GM19324 (cell line): ENCODE measurements around the gene PRMT5.
A peak's percentile ranks its signal among the peaks of the same experiment; 100 is the strongest.
"Not testable (repeated sequence)": the region's sequence is repeated elsewhere in the genome, so short reads cannot be mapped to it uniquely, and the experiment has no call there.

Experiments
- ATAC-seq: cut with Tn5 transposase; IDR thresholded peaks from one replicate; pipeline ENCODE4 v1.9.1; 2021; ENCODE audit warnings: mild to moderate bottlenecking, moderate library complexity; ENCODE audit not compliant: unreplicated experiment, low FRiP score

Gene PRMT5

GRCh38 chr14:22935156-22935555 is 6.0 kb upstream of the PRMT5 start:
- no peak for ATAC-seq

- ATAC-seq = no peak
These were observed 3.0 kb upstream of the PRMT5 start for GRCh38 chr14:22932146-22932545.

DNA sequence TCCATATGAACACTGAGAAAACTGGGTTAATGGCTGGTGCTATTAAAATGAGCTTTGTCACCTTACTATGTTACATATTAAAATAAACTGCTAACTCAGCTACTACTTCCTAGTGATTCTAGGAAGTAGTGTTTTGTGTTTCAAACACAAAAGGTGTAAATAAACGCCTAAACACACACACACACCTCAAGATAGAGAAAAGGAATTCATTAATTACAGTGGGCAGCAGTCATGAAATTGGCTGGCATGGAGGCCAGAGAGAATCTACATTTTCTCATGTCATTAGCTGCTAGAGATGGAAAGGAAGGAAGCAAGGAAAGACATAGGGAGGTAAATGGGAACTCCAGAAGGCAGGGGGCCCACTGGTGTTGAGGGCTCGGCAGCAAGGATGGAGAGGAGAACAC is 787 bp upstream of the PRMT5 start:
- ATAC-seq = peak; percentile 2

- ATAC-seq = no peak
These were observed 706 bp downstream of the PRMT5 start for GRCh38 chr14:22928237-22929103.

DNA sequence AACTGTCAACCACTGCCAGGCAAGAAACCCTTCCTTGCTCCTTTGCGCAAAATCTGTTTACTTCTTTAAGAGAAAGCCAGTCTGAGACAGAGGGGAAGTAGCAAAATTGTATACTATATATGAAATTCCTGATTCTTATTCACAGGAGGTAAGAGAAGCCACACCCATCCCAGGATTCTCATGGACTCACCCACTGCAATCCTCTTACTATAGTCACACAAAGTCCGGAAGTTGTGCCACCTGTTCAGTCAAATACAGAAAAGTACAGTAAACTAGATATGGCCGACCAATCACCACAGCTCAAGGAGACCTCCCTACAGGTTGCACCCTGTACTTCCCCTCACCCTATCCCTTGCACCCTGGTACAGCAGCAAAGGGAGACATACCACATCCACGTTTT is 2.9 kb downstream of the PRMT5 start:
- no peak for ATAC-seq

- ATAC-seq = no peak
These were observed 3.7 kb downstream of the PRMT5 start for GRCh38 chr14:22925513-22925912.

GRCh38 chr14:22923746-22924145 is 5.4 kb downstream of the PRMT5 start:
- no peak for ATAC-seq

DNA sequence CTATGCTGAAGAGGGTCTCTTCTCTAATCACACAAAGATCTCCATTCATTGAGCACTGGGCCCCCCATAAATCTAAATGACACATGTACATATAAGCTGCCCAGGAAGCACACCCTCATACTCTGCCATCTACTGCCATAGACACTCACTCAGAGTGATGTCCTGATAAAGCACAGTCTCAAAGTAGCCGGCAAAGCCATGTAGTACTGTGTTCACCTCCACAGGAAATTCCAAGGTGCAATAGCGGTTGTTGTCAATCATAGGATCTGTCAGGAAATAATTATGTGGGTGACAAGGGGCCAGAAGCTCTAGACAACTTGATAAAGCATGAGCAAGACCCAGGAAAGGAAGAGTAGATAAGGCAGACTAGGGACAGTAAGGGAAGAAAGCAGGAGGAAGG is 6.9 kb downstream of the PRMT5 start:
- ATAC-seq = no peak

DNA sequence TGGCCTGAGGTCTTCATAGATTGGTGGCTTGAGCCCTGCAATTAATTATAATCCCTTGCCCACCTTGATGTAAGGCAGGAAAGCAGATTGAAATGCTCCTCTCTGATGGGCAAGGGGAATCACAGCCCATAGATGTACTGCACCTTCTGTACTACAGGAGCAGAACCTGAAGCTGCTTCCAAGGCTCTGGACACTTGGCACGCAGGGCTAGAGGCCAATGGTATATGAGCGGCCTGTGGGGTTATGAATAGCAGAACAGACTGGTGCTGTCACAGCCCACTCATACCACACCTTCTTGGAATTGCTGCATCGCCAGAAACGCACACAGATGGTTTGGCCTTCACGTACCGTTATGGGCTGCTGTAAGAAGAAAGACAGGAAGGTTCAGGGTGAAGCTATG is 8.5 kb downstream of the PRMT5 start:
- ATAC-seq = no peak

GRCh38 chr14:22919601-22919921 is 9.6 kb downstream of the PRMT5 start:
- ATAC-seq = no peak

GRCh38 chr14:22918804-22919600 is 10.2 kb downstream of the PRMT5 start, which contains the start of gene RBM23:
Gene RBM23 (minus strand): TSS chr14:22919149.
- ATAC-seq = peak; percentile 94

- no peak for ATAC-seq
These were observed 13.2 kb downstream of the PRMT5 start for GRCh38 chr14:22915886-22916521.

- ATAC-seq = not testable (repeated sequence)
These were observed 14.3 kb downstream of the PRMT5 start for GRCh38 chr14:22914836-22915235.

DNA sequence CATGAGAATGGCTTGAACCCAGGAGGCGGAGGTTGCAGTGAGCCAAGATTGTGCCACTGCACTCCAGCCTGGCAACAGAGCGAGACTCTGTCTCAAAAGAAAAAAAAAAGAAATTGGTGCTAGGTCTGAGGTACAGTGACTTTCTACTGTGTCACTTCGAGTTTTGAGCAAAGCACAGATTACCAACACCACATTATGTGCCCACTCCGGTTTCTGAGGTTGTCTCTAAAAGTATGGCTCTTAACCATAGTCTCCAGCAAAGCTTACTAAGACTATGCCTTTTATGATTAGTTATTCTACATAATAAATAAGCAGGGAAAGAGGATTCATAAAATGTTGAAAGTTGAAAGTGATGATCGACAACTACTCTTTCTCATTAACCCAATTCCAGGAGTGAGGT is 18.3 kb downstream of the PRMT5 start:
- no peak for ATAC-seq

DNA sequence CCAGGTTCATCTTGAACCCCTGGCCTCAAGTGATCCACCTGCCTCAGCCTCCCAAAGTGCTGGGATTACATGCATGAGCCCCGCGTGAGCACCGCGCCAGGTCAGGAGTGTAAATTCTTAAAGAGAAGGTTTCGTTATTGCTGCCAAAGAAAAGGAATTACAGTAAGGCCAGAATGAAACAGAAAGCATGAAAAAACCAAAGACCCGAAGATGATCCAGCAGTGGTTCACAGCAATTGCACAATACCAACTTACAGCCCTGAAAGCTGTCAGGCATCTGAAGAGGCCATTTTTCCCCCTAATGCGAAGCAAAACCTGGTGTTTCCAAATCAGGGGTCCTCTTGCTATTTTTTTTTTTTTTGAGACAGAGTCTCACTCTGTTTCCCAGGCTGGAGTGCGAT is 20.6 kb downstream of the PRMT5 start:
- no peak for ATAC-seq

GRCh38 chr14:22907429-22907828 is 21.7 kb downstream of the PRMT5 start:
- no peak for ATAC-seq

DNA sequence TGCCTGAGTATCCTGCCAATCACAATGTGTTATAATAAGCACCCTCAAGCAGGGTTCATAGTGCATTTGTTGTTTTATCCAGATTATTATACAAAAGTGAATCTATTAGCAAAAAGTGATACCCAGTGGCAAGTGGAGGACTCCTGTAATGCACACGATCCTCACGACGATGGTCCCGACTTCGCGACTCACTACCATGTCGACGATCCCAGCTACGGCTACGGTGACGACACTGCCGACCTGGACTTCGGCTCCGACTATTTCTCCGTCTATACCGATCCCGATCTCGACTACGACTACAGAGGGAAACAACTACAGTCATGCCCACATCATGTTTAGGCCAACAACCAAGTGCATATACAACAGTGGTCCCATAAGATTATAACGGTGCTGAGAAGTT is 23.1 kb downstream of the PRMT5 start:
- no peak for ATAC-seq

DNA sequence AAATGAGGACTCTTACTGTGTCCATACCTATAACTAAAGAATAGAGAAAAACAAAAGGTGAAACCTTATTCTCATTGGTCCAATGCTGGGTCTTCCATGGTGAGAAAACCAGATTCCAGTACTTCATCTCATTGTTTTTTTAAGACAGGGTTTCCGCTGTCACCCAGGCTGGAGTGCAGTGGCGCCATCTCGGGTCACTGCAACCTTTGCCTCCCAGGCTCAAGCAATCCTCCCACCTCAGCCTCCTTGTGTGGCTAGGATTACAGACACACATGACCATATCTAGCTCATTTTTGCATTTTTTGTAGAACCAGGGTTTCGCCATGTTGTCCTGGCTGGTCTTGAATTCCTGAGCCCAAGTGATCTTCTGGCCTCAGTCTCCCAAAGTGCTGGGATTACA is 23.5 kb downstream of the PRMT5 start:
- ATAC-seq = no peak

DNA sequence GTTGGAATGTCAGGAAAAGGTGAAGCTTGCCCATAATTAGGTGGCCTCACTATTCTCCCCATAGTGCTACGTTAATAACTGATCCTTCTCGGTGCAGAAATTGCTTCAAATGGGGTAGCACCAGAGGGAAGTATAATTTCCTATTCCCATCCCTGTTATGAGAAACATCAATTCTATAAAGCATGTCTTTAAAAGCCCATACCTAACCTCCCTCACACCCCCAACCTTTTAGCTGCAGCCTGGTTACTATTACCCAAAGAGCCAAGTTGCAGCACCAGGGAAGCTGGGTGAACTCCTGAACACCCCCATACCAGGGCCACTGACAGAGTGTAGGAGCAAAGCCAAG is 25.5 kb downstream of the PRMT5 start:
- no peak for ATAC-seq

DNA sequence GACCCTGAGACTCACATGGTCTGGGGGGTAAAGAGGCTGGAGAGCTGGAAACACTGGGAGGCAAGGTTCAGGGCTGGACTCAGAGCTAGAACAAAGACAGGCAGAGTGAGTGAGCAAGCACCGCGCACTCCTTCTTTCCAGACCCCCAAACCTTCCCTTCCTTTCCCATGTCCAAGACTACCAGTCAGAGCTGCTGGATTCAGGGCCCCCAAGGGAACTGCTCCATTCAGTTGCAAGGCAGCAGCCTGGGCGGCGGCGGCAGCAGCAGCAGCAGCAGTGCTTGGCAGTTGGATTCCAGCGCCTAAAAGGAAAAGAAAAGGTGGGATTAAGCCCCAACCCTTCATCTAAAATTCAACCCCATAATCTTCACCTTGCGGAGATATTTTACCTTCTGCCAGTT is 27.4 kb downstream of the PRMT5 start:
- no peak for ATAC-seq

DNA sequence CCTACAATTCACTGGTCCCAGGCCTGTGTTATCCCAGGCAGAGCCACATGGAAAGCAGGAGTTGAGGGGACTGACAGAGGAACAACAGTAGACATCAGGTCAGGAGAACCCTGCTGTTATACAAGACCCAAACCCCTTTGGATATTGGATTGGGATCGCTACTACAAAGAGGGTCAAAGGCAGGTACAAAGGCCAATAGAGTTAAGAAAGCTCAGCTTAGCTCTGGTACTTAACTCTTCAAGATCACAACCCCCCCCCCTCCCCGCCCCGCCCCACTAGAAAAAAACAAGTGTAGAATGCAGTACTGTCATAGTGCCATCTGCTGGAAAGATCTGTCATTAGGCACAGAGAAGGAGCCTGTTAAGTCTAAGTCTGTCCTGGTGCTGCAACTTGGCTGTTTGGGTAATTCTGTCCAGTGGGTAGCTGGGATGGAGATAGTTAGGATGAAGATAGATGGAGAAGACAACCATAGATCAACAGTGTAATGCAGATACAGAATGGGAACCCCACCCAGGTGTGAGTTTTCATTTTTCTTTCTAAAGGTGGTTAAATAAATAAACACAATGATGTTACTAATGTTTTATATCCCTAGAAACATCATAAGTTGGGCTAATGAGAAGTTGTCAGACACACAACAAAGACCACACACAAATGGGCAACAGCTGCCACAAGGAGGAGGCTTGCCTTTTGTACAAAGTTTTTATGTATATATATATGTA is 28.9 kb downstream of the PRMT5 start:
- no peak for ATAC-seq
